Activated naive CD8-positive, alpha-beta T cell treated with anti-CD3 and anti-CD28 coated beads, Interleukin-2, amount 10 ng/mL, durations not matched to agents 7 days and 5 days (primary cell): ENCODE results near the gene ACD. TPM values are rescaled to one million over a fixed set of nuclear protein-coding genes. Genes with fewer than 3 reads are reported as not detected.

Experiments used
- ATAC-seq: fragments of 150-1000 bp; cut with Tn5 transposase; one replicate; pipeline ENCODE4 v1.10.0; 2021; ENCODE audit warnings: low read depth, moderate library complexity
- POLR2A ChIA-PET: fragments of 350-600 bp; sonication (Branson Sonifier 250); formaldehyde crosslinking; loops from one replicate; lab custom pipeline; 2021; ENCODE audit warnings: antibody characterized with exemption; lab: Charles Lee
- DNase-seq: peaks from one replicate; pipeline ENCODE4 v3.0.0; 2021
- H3K27ac Mint-ChIP-seq: one replicate; pipeline ENCODE4 v1.8.0; 2022; ENCODE audit warnings: mild to moderate bottlenecking, mixed read lengths
- H3K27me3 Mint-ChIP-seq: one replicate; pipeline ENCODE4 v1.8.0; 2022; ENCODE audit warnings: mild to moderate bottlenecking, moderate library complexity, mixed read lengths
- H3K36me3 Mint-ChIP-seq: one replicate; pipeline ENCODE4 v1.8.0; 2021; ENCODE audit warnings: mild to moderate bottlenecking, mixed read lengths
- H3K4me1 Mint-ChIP-seq: one replicate; pipeline ENCODE4 v1.8.0; 2021; ENCODE audit warnings: mixed read lengths
- H3K4me3 Mint-ChIP-seq: one replicate; pipeline ENCODE4 v1.8.0; 2022; ENCODE audit warnings: mild to moderate bottlenecking, moderate library complexity, mixed read lengths
- H3K9me3 Mint-ChIP-seq: one replicate; pipeline ENCODE4 v1.8.0; 2021; ENCODE audit warnings: mixed read lengths
- total RNA-seq, 2 experiments: library from RNA; stranded (reverse); gene quantifications; one replicate each; pipeline ENCODE4 v1.2.3, GENCODE V29; 2021

The ACD gene
- 10 to 100 TPM; 50.7 to 54.2 TPM for total RNA-seq

DNA sequence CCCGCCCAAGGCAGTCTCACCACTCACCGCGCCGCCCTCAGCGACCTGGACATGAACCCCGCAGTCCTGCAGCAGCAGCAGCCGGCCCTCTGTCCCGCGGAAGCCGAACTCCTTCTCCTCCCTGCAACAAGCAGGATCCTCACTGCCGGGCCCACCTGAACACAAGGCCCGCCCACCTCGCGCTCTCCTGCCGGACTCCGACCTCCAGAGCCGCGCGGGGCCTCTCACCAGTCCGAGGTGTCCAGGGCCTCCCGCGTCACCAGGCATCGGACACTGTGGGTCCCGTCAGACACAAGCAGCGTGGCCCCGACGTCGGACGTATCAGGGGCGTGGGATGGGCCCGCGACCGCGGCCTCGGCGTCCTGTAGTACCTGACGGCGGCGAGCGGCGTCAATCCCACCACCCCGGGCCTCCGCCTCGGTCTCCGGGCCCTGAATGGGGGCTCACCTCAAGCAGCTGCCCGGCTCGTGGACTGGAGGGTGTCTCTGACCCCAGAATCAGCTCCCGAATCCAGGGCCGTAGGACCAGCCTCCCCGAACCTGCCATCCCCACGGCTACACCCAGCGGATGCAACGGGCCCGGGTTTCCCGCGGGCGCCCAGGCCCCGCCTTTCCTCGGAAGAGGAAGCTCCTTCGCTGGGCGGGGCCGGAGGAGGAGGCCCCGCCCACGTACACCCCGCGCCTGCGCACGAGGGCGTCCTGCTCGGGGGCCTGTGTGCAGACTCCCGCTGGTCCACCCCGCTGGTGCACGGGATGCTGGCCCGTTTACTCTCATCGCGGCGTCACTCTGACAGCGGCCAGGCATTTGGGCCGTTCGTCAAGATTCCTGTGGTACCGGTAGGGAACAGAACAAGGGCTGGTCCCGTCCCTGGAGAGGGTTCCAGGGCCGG lies at the start of gene ACD:
Gene ACD (minus strand): TSS at position 586 of the 889 bp plus-strand sequence. CDS start 40 bp downstream, at position 546.
- Mint-ChIP-seq H3K27me3 (no peaks in the 10 kb centered on the region), H3K4me3 (peak within 1 kb of the TSS; percentile 95), H3K4me1 (peaks cover 14% of the 10 kb centered on the region), H3K27ac (peak within 1 kb of the TSS; percentile 95), H3K36me3 (peaks cover 5% of the 10 kb centered on the region), H3K9me3 (no peaks in the 10 kb centered on the region)
- ATAC-seq (peak; percentile 62), DNase-seq (peak; percentile 99)
- POLR2A ChIA-PET = interaction anchor here (0.5 to 6.1 kb wide), 22 partner anchors 8 to 276 kb away, joined by 3 to 72 read pairs (median 6); partner anchors contain the start of genes ATP6V0D1, CARMIL2, CTCF and GFOD2

GRCh38 chr16:67709050-67709449 lies 49.0 kb upstream of the ACD start:
- POLR2A ChIA-PET = no interaction called here
- H3K36me3 Mint-ChIP-seq = peaks cover 7% of the 10 kb centered on the region
- H3K4me1 Mint-ChIP-seq = peaks cover 5% of the 10 kb centered on the region
- H3K27me3 Mint-ChIP-seq = no peaks in the 10 kb centered on the region
- H3K9me3 Mint-ChIP-seq = no peaks in the 10 kb centered on the region
- DNase-seq (no peak), ATAC-seq (no peak)
- H3K27ac Mint-ChIP-seq = no peak overlapping the region
- no peak overlapping the region for H3K4me3 Mint-ChIP-seq

DNA sequence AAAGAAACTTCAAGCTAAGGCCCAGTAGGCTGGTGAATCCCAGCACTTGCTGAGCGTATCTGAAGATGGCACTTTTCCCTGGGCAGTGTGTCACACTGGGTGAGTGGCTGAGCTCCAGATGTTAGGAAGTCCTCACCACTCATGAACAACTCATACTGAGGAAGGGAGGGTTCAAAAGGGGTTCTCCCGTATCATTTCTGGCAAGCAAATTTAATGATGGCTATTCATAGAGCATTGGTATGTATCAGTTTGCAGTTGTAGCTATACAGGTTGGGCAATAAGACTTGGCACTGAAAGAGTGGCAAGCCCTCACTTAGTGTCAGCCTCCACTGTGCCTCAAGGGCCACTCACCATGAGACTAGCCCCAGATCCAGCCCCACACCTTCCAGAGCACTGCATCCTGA lies 48.3 kb upstream of the ACD start:
- H3K27me3 Mint-ChIP-seq = no peaks in the 10 kb centered on the region
- peaks cover 8% of the 10 kb centered on the region for H3K4me1 Mint-ChIP-seq
- POLR2A ChIA-PET = interaction anchor here (1.0 kb wide), 1 partner anchor 11 kb away, joined by 3 read pairs; the partner anchor contains the start of gene GFOD2
- H3K27ac Mint-ChIP-seq = no peak overlapping the region
- no peak overlapping the region for H3K4me3 Mint-ChIP-seq
- no peaks in the 10 kb centered on the region for H3K9me3 Mint-ChIP-seq
- peaks cover 5% of the 10 kb centered on the region for H3K36me3 Mint-ChIP-seq
- no peak for ATAC-seq
- DNase-seq = no peak

DNA sequence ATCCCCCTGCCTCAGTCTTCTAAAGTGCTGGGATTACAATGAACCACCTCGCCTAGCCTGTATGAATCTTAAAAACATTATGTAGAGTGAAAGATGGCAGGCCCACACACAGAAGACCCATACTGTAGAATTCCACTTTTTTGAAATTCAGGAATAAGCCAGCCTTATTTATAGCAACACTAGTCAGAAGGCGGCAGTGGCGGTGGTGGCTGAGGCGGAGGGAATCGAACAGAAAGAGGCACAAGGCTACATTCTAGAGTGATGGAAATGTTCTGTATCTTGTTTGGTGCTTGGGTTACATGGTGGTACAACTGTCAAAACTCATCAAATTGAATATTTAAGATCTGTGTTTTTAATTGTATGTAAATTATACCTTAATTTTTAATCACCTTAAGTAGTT lies 47.7 kb upstream of the ACD start:
- Mint-ChIP-seq H3K4me1 (peaks cover 14% of the 10 kb centered on the region), H3K36me3 (peaks cover 5% of the 10 kb centered on the region), H3K27me3 (no peaks in the 10 kb centered on the region), H3K4me3 (no peak overlapping the region), H3K9me3 (no peaks in the 10 kb centered on the region), H3K27ac (no peak overlapping the region)
- ATAC-seq (no peak), DNase-seq (no peak)
- POLR2A ChIA-PET = interaction anchor here (1.0 kb wide), 1 partner anchor 11 kb away, joined by 3 read pairs; the partner anchor contains the start of gene GFOD2

DNA sequence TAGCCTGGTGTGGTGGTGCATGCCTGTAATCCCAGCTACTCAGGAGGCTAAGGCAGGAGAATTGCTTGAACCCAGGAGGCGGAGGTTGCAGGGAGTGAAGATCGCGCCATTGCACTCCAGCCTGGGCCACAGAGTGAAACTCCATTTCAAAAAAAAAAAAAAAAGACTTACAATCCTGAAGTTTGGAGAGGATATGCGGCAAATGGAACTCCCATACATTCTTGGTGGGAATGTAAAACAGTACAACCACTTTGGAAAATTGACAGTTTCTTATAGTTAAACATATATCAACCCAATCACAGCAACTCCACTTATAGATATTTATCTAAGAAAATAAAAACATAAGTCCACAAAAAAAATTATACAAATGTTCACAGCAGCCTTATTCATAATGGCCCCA lies 47.1 kb upstream of the ACD start:
- H3K4me3 Mint-ChIP-seq = no peak overlapping the region
- no peak for ATAC-seq
- H3K9me3 Mint-ChIP-seq = no peaks in the 10 kb centered on the region
- no peak for DNase-seq
- POLR2A ChIA-PET = interaction anchor here (0.7 kb wide), 1 partner anchor 285 kb away, joined by 4 read pairs; no protein-coding TSS in a partner anchor
- peaks cover 15% of the 10 kb centered on the region for H3K4me1 Mint-ChIP-seq
- peaks cover 5% of the 10 kb centered on the region for H3K36me3 Mint-ChIP-seq
- H3K27ac Mint-ChIP-seq = no peak overlapping the region
- no peaks in the 10 kb centered on the region for H3K27me3 Mint-ChIP-seq

GRCh38 chr16:67704110-67704509 lies 44.0 kb upstream of the ACD start:
- no peaks in the 10 kb centered on the region for H3K9me3 Mint-ChIP-seq
- no peak for DNase-seq
- POLR2A ChIA-PET = interaction anchor here (2.3 kb wide), 1 partner anchor 15 kb away, joined by 9 read pairs; the partner anchor contains the start of gene GFOD2
- H3K36me3 Mint-ChIP-seq = no peaks in the 10 kb centered on the region
- ATAC-seq = no peak
- no peak overlapping the region for H3K4me3 Mint-ChIP-seq
- peaks cover 13% of the 10 kb centered on the region for H3K4me1 Mint-ChIP-seq
- H3K27me3 Mint-ChIP-seq = no peaks in the 10 kb centered on the region
- H3K27ac Mint-ChIP-seq = peak overlapping the region; percentile 84

DNA sequence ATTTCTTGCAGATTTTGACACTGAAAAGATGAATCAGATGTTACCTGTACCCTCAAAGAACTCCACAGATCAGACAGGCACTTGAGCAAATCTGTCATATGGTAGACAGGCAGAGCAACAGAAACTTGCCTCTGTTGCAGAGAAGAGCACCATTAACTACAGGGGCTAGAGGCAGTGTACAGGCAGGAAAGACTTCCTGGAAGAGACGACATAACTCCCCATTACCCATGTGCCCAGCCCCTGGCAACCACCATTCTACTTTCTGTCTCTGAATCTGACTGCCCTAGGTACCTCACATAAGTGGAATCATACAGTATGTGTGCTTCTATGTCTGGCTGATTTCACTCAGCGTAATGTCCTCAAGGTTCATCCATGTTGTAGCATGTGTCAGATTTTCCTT lies 43.6 kb upstream of the ACD start:
- peak overlapping the region; percentile 49 for H3K4me3 Mint-ChIP-seq
- POLR2A ChIA-PET = interaction anchor here (2.3 kb wide), 1 partner anchor 16 kb away, joined by 9 read pairs; the partner anchor contains the start of gene GFOD2
- peak overlapping the region; percentile 84 for H3K27ac Mint-ChIP-seq
- H3K27me3 Mint-ChIP-seq = no peaks in the 10 kb centered on the region
- no peaks in the 10 kb centered on the region for H3K9me3 Mint-ChIP-seq
- no peak for DNase-seq
- H3K4me1 Mint-ChIP-seq = peaks cover 13% of the 10 kb centered on the region
- peak; percentile 93 for ATAC-seq
- H3K36me3 Mint-ChIP-seq = peaks cover 2% of the 10 kb centered on the region

DNA sequence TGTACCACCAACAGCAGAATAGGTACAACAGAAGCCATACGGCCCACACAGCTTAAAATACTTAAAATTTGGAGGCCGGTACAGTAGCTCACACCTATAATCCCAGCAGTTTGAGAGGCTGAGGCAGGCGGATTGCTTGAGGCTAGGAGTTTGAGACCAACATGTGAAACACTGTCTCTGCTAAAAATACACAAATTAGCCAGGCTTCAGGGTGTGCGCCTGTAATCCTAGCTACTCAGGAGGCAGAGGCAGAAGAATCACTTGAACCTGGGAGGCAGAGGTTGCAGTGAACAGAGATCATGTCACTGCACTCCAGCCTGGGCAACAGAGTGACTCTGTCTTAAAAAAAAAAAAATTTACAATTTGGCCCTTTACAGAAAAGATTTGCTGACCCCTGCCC lies 42.1 kb upstream of the ACD start:
- Mint-ChIP-seq H3K27ac (no peak overlapping the region), H3K4me3 (no peak overlapping the region), H3K9me3 (no peaks in the 10 kb centered on the region), H3K4me1 (peaks cover 13% of the 10 kb centered on the region), H3K27me3 (no peaks in the 10 kb centered on the region), H3K36me3 (peaks cover 9% of the 10 kb centered on the region)
- POLR2A ChIA-PET = interaction anchor here (0.7 to 1.1 kb wide), 2 partner anchors 17 to 76 kb away, joined by 4 to 5 read pairs; partner anchors contain the start of gene GFOD2
- DNase-seq (no peak), ATAC-seq (no peak)

- no peaks in the 10 kb centered on the region for H3K9me3 Mint-ChIP-seq
- H3K27me3 Mint-ChIP-seq = no peaks in the 10 kb centered on the region
- DNase-seq (no peak), ATAC-seq (no peak)
- POLR2A ChIA-PET = interaction anchor here (0.7 kb wide), 1 partner anchor 76 kb away, joined by 4 read pairs; no protein-coding TSS in a partner anchor
- H3K36me3 Mint-ChIP-seq = peaks cover 9% of the 10 kb centered on the region
- no peak overlapping the region for H3K27ac Mint-ChIP-seq
- H3K4me1 Mint-ChIP-seq = peaks cover 16% of the 10 kb centered on the region
- no peak overlapping the region for H3K4me3 Mint-ChIP-seq
Observed at GRCh38 chr16:67701420-67701819, 41.4 kb upstream of the ACD start.

GRCh38 chr16:67699265-67699664 lies 39.2 kb upstream of the ACD start:
- peaks cover 16% of the 10 kb centered on the region for H3K4me1 Mint-ChIP-seq
- no peak overlapping the region for H3K4me3 Mint-ChIP-seq
- H3K27me3 Mint-ChIP-seq = no peaks in the 10 kb centered on the region
- ATAC-seq (no peak), DNase-seq (no peak)
- POLR2A ChIA-PET = no interaction called here
- no peaks in the 10 kb centered on the region for H3K9me3 Mint-ChIP-seq
- no peak overlapping the region for H3K27ac Mint-ChIP-seq
- H3K36me3 Mint-ChIP-seq = peaks cover 9% of the 10 kb centered on the region

GRCh38 chr16:67697422-67698185 lies 37.5 kb upstream of the ACD start:
- Mint-ChIP-seq H3K4me3 (no peak overlapping the region), H3K4me1 (peaks cover 3% of the 10 kb centered on the region), H3K36me3 (peaks cover 9% of the 10 kb centered on the region), H3K27me3 (no peaks in the 10 kb centered on the region), H3K9me3 (no peaks in the 10 kb centered on the region), H3K27ac (no peak overlapping the region)
- DNase-seq (no peak), ATAC-seq (no peak)
- POLR2A ChIA-PET = interaction anchor here (0.5 kb wide), 1 partner anchor 9 kb away, joined by 4 read pairs; no protein-coding TSS in a partner anchor

GRCh38 chr16:67694611-67695010 lies 34.6 kb upstream of the ACD start:
- POLR2A ChIA-PET = interaction anchor here (0.6 kb wide), 1 partner anchor 397 kb away, joined by 5 read pairs; no protein-coding TSS in a partner anchor
- no peak overlapping the region for H3K4me3 Mint-ChIP-seq
- DNase-seq = no peak
- no peak for ATAC-seq
- no peak overlapping the region for H3K27ac Mint-ChIP-seq
- H3K36me3 Mint-ChIP-seq = peaks cover 11% of the 10 kb centered on the region
- H3K27me3 Mint-ChIP-seq = no peaks in the 10 kb centered on the region
- peaks cover 4% of the 10 kb centered on the region for H3K4me1 Mint-ChIP-seq
- H3K9me3 Mint-ChIP-seq = no peaks in the 10 kb centered on the region
